GM21390 (cell line): Measurements from ENCODE around the gene NOP56.

Experiments
- ATAC-seq: cut with Tn5 transposase; IDR thresholded peaks from one replicate; pipeline ENCODE4 v1.9.1; 2021; ENCODE audit not compliant: unreplicated experiment

Gene NOP56

GRCh38 chr20:2640899-2641298, 11.5 kb upstream of the NOP56 start:
- no peak for ATAC-seq

GRCh38 chr20:2643708-2644107, 8.7 kb upstream of the NOP56 start:
- no peak for ATAC-seq

GRCh38 chr20:2652724-2653555, 508 bp downstream of the NOP56 start:
- ATAC-seq = peak; percentile 39

GRCh38 chr20:2653556-2654383, 1.3 kb downstream of the NOP56 start:
- ATAC-seq = no peak

GRCh38 chr20:2654384-2654822, 2.0 kb downstream of the NOP56 start:
- ATAC-seq = no peak

GRCh38 chr20:2654831-2655230, 2.4 kb downstream of the NOP56 start:
- ATAC-seq = no peak

GRCh38 chr20:2655331-2656116, 3.1 kb downstream of the NOP56 start:
- ATAC-seq = no peak

GRCh38 chr20:2656471-2657117, 4.2 kb downstream of the NOP56 start:
- ATAC-seq = no peak

GRCh38 chr20:2657241-2657640, 4.8 kb downstream of the NOP56 start:
- ATAC-seq = no peak

GRCh38 chr20:2657674-2658073, 5.2 kb downstream of the NOP56 start:
- no peak for ATAC-seq

- no peak for ATAC-seq
Measured at GRCh38 chr20:2658414-2659354, 6.3 kb downstream of the NOP56 start.

- no peak for ATAC-seq
Measured at GRCh38 chr20:2659547-2659946, 7.1 kb downstream of the NOP56 start.

- no peak for ATAC-seq
Measured at GRCh38 chr20:2663364-2663886, 11.0 kb downstream of the NOP56 start.

GRCh38 chr20:2663887-2664719, 11.7 kb downstream of the NOP56 start, which contains the start of gene IDH3B:
TSS of gene IDH3B (minus strand) at chr20:2664216. CDS start at chr20:2664188, 28 bp downstream.
- ATAC-seq = peak; percentile 86

GRCh38 chr20:2671977-2672376, 19.5 kb downstream of the NOP56 start:
- no peak for ATAC-seq

GRCh38 chr20:2672446-2672845, 20.0 kb downstream of the NOP56 start:
- ATAC-seq = no peak

- no peak for ATAC-seq
Measured at GRCh38 chr20:2673453-2673852, 21.0 kb downstream of the NOP56 start.

- no peak for ATAC-seq
Measured at GRCh38 chr20:2680046-2680445, 27.6 kb downstream of the NOP56 start.
